ENCODE data around the gene ADAM12.

Gene ADAM12

GRCh38 chr10:126277181-126277580 lies 111.1 kb downstream of the ADAM12 start:
- ChIA-PET CTCF (interaction anchor here (1.0 kb wide), 1 partner anchor 24 kb away, joined by 4 read pairs; no protein-coding TSS in a partner anchor), POLR2A (no interaction called here)
- no peak for TF ChIP-seq CTCF (IDR thresholded peaks at IDR 0.05; ENCODE audit: control extremely low read depth, extremely low read depth, low read depth, missing control alignments)
- no peak for DNase-seq (ENCODE audit: extremely low spot score)

GRCh38 chr10:126272526-126272925 lies 115.8 kb downstream of the ADAM12 start:
- TF ChIP-seq CTCF (IDR thresholded peaks at IDR 0.05; ENCODE audit: control extremely low read depth, extremely low read depth, low read depth, missing control alignments): no peak
- ChIA-PET CTCF (interaction anchor here (0.7 kb wide), 1 partner anchor 18 kb away, joined by 3 read pairs; no protein-coding TSS in a partner anchor), POLR2A (no interaction called here)
- DNase-seq (ENCODE audit: extremely low spot score): no peak

GRCh38 chr10:126270111-126270510 lies 118.2 kb downstream of the ADAM12 start:
- ChIA-PET POLR2A (no interaction called here), CTCF (interaction anchor here (0.8 to 1.2 kb wide), 3 partner anchors 11 to 130 kb away, joined by 3 to 4 read pairs (median 3); no protein-coding TSS in a partner anchor)
- TF ChIP-seq CTCF (IDR thresholded peaks at IDR 0.05; ENCODE audit: control extremely low read depth, extremely low read depth, low read depth, missing control alignments): no peak
- DNase-seq (ENCODE audit: extremely low spot score): no peak

GRCh38 chr10:126268013-126268920 lies 120.0 kb downstream of the ADAM12 start:
- DNase-seq (ENCODE audit: extremely low spot score): no peak
- POLR2A ChIA-PET: no interaction called here
- TF ChIP-seq CTCF (IDR thresholded peaks at IDR 0.05; ENCODE audit: control extremely low read depth, extremely low read depth, low read depth, missing control alignments): no peak
- CTCF ChIA-PET: no interaction called here

DNA sequence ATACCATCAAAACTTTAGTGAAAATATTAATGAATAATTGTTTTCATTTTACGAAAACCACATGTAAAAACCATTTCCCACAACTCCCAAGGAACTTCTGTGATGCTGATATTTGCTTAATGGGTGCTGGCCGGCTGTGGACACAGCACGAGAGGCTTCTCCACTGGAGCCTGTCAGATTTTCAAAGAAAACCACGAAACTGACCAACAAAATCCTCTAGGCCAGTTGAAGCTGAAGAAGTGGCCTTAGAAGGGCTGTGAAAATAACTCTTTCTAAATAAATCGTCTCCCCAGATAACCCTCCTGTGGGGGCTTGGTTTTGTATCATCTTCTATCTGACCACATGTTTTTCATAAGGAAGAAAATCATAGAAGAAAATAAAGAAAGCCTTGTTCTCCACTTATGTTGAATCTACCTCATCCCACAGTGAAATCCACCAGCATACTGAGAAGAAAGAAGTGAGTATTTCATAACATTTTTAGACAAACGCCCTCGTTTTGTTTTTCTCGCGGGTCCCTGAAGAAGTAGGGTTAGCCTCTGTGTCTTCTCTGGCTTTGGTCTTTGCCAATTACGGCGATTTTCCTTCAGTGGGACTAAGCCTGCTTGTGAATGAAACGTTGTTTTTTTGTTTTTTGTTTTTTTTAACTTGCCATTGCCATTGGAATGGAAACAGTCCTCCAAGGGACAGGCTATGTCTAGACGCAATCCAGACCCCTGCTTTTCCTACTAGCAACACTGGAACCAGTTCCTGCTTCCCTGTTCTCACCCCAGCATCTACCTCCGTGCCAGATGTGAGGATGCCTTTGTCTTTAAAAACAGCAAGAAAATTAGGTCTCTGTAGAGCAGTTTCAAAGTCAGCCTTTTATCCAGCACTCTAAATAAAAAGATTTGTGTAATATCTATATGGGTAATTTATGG lies 123.9 kb downstream of the ADAM12 start:
- CTCF ChIA-PET: no interaction called here
- TF ChIP-seq CTCF (IDR thresholded peaks at IDR 0.05; ENCODE audit: control extremely low read depth, extremely low read depth, low read depth, missing control alignments): no peak
- POLR2A ChIA-PET: no interaction called here

DNA sequence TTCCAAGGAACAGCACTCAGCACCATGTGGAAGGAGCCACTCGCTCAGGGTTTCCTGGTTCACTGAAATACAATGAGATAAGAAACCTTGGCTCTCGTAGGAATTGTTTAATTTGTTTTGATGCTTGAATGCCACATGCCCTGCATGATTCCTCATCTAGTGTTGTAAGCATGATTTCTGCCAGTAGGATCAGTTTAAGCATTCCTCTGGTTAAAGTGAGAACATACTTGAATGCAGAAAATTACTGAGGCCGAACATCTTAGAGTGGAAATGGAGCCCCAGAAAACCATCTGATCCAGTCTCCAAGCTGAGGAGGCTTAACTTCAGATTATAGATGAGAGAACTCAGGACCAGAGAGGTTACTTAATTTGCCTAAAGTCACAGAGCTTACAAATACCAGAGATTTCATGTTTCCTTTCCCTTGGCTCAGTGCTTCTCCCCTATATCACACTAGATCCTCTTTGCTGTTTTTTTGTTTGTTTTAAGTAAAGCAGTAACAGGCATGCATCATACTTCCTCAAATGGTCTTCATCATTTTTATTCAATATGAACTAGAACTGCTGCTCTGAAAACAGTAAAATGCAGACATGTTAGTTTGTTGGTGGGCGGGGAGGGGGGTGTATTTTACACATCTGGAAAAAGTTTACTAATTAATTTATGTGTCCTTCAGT lies 125.1 kb downstream of the ADAM12 start:
- DNase-seq (ENCODE audit: extremely low spot score): no peak
- ChIA-PET CTCF (no interaction called here), POLR2A (no interaction called here)
- TF ChIP-seq CTCF (IDR thresholded peaks at IDR 0.05; ENCODE audit: control extremely low read depth, extremely low read depth, low read depth, missing control alignments): no peak

More for the DNA sequence above, 123.9 kb downstream of the ADAM12 start:
- no peak for DNase-seq (ENCODE audit: extremely low spot score)
